HG03565 (cell line): ENCODE results near the gene CABS1.

Experiments used
- ATAC-seq: cut with Tn5 transposase; IDR thresholded peaks from one replicate; pipeline ENCODE4 v1.9.1; 2021; ENCODE audit warnings: mild to moderate bottlenecking, moderate library complexity; ENCODE audit not compliant: unreplicated experiment

CABS1 gene

GRCh38 chr4:70334681-70335080 lies at the start of gene CABS1:
TSS of gene CABS1 (plus strand) at chr4:70334981. CDS start at chr4:70335040, 59 bp downstream.
- no peak for ATAC-seq

GRCh38 chr4:70288651-70289050 lies 46.1 kb upstream of the CABS1 start:
- ATAC-seq = no peak

GRCh38 chr4:70291341-70291740 lies 43.4 kb upstream of the CABS1 start:
- no peak for ATAC-seq

- no peak for ATAC-seq
These were observed 37.2 kb upstream of the CABS1 start for GRCh38 chr4:70297576-70297975.

- ATAC-seq = no peak
These were observed 36.7 kb upstream of the CABS1 start for GRCh38 chr4:70298051-70298450.

- no peak for ATAC-seq
These were observed 35.1 kb upstream of the CABS1 start for GRCh38 chr4:70299643-70300042.

GRCh38 chr4:70300215-70300614 lies 34.6 kb upstream of the CABS1 start:
- ATAC-seq = no peak

- no peak for ATAC-seq
These were observed 31.7 kb upstream of the CABS1 start for GRCh38 chr4:70303090-70303489.

- no peak for ATAC-seq
These were observed 29.2 kb upstream of the CABS1 start for GRCh38 chr4:70305601-70306000.

GRCh38 chr4:70306076-70306475 lies 28.7 kb upstream of the CABS1 start:
- ATAC-seq = no peak

- ATAC-seq = no peak
These were observed 21.0 kb upstream of the CABS1 start for GRCh38 chr4:70313736-70314135.

GRCh38 chr4:70315928-70316327 lies 18.9 kb upstream of the CABS1 start:
- ATAC-seq = peak; percentile 58

- no peak for ATAC-seq
These were observed 8.7 kb upstream of the CABS1 start for GRCh38 chr4:70326052-70326451.

- ATAC-seq = no peak
These were observed 1.3 kb downstream of the CABS1 start for GRCh38 chr4:70336043-70336442.

- ATAC-seq = no peak
These were observed 3.2 kb downstream of the CABS1 start for GRCh38 chr4:70337886-70338420.

- ATAC-seq = no peak
These were observed 21.4 kb downstream of the CABS1 start for GRCh38 chr4:70356185-70356584.

GRCh38 chr4:70359115-70359661 lies 24.4 kb downstream of the CABS1 start:
- no peak for ATAC-seq

- ATAC-seq = no peak
These were observed 25.7 kb downstream of the CABS1 start, which contains the start of gene SMR3A for GRCh38 chr4:70360460-70360859. TSS of gene SMR3A (plus strand) at chr4:70360760. CDS start at chr4:70362116, 1,356 bp downstream.

- no peak for ATAC-seq
These were observed 29.2 kb downstream of the CABS1 start for GRCh38 chr4:70364002-70364401.

GRCh38 chr4:70365479-70365878 lies 30.7 kb downstream of the CABS1 start:
- no peak for ATAC-seq

- ATAC-seq = no peak
These were observed 33.0 kb downstream of the CABS1 start for GRCh38 chr4:70367813-70368212.

- ATAC-seq = no peak
These were observed 37.2 kb downstream of the CABS1 start for GRCh38 chr4:70371987-70372386.

GRCh38 chr4:70372760-70373159 lies 38.0 kb downstream of the CABS1 start:
- no peak for ATAC-seq
